Loucy (cell line): ENCODE data around the gene DNAH17.

Experiments used
- EZH2phosphoT487 ChIP-seq: fragments of 200-600 bp; IDR thresholded peaks from 2 replicates; pipeline ENCODE4 v1.6.1; 2018; ENCODE audit warnings: antibody characterized with exemption, mild to moderate bottlenecking, moderate library complexity, borderline replicate concordance
- TF ChIP-seq, protein P1 (sequence below): fragments of 200-600 bp; sonication (generic); conservative IDR thresholded peaks from 2 replicates; pipeline ENCODE4 v1.5.1; 2014; ENCODE audit warnings: mild to moderate bottlenecking, antibody characterized with exemption, low read length

DNA sequence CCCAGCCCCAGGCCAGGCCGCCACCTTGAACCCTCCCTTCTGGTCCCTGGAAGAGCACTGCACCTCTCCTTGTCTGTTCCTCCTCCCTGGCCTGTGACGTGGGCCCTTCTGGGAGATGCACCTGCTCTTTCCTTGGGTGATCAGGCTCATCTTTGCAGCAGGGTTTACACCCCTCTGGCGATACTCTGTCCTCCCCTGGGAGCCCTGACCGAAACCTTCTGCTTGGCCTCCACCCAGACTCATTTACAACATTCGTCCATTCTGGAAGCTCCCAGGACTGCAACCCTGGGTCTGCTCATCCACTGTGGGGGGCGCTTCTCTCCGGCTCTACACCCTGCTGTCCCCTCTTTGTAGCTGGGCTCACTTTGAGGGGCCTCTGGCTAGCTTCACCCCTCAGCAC, 125.4 kb downstream of the DNAH17 start:
- TF ChIP-seq, protein P1, sequence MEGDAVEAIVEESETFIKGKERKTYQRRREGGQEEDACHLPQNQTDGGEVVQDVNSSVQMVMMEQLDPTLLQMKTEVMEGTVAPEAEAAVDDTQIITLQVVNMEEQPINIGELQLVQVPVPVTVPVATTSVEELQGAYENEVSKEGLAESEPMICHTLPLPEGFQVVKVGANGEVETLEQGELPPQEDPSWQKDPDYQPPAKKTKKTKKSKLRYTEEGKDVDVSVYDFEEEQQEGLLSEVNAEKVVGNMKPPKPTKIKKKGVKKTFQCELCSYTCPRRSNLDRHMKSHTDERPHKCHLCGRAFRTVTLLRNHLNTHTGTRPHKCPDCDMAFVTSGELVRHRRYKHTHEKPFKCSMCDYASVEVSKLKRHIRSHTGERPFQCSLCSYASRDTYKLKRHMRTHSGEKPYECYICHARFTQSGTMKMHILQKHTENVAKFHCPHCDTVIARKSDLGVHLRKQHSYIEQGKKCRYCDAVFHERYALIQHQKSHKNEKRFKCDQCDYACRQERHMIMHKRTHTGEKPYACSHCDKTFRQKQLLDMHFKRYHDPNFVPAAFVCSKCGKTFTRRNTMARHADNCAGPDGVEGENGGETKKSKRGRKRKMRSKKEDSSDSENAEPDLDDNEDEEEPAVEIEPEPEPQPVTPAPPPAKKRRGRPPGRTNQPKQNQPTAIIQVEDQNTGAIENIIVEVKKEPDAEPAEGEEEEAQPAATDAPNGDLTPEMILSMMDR: no peak
- TF ChIP-seq EZH2phosphoT487: no peak
